CD4-positive, alpha-beta T cell (primary cell): ENCODE measurements around the gene INPP4A. TPM values are rescaled to one million over a fixed set of nuclear protein-coding genes. Genes with fewer than 3 reads are reported as not detected.
A peak's percentile ranks its signal among the peaks of the same experiment; 100 is the strongest.

Experiments
- ATAC-seq: fragments of 200-7000 bp; cut with Tn5 transposase; one replicate; pipeline ENCODE4 v1.10.0; 2022; ENCODE audit warnings: mild to moderate bottlenecking; ENCODE audit not compliant: poor library complexity
- CTCF ChIA-PET: fragments of 350-600 bp; sonication (Branson Sonifier 250); formaldehyde crosslinking; loops from one replicate; lab custom pipeline; 2021; ENCODE audit warnings: antibody characterized with exemption, inconsistent platforms; lab: Charles Lee
- POLR2A ChIA-PET: fragments of 350-600 bp; sonication (Branson Sonifier 250); formaldehyde crosslinking; loops from one replicate; lab custom pipeline; 2021; ENCODE audit warnings: antibody characterized with exemption, inconsistent platforms; lab: Charles Lee
- DNase-seq, 14 experiments: peaks; one replicate each; pipeline ENCODE4 v3.0.0-alpha.2; 2013 to 2020; ENCODE audit warnings: mixed read lengths in 2 of 14
- H3K27ac ChIP-seq, 2 donors: one replicate each; pipeline versions ENCODE4 v1.5.1 to v1.7.0; 2013; ENCODE audit warnings: low read length in 2 of 2, low read depth in 1 of 2, mild to moderate bottlenecking in 1 of 2
- H3K27me3 ChIP-seq, 2 experiments: 1 replicate in 1 of 2; 2 replicates in 1 of 2; pipeline versions ENCODE4 v1.6.1 to v1.7.0; 2013; ENCODE audit warnings: low read length in 2 of 2, control low read depth in 1 of 2, mild to moderate bottlenecking in 1 of 2, moderate library complexity in 1 of 2; ENCODE audit not compliant: insufficient read depth in 2 of 2, control insufficient read depth in 1 of 2
- H3K36me3 ChIP-seq: one replicate; pipeline ENCODE4 v1.6.1; 2013; ENCODE audit warnings: low read length, control low read depth; ENCODE audit not compliant: insufficient read depth
- H3K4me1 ChIP-seq: one replicate; pipeline ENCODE4 v1.6.1; 2013; ENCODE audit warnings: low read length, control low read depth; ENCODE audit not compliant: insufficient read depth
- H3K4me3 ChIP-seq: one replicate; pipeline ENCODE4 v1.5.1; 2013; ENCODE audit warnings: mild to moderate bottlenecking, low read length, moderate library complexity
- H3K9me3 ChIP-seq, 2 experiments: 1 replicate in 1 of 2; 2 replicates in 1 of 2; pipeline versions ENCODE4 v1.6.1 to v1.7.0; 2013; ENCODE audit warnings: low read length in 2 of 2, mild to moderate bottlenecking in 2 of 2, control low read depth in 1 of 2, moderate library complexity in 1 of 2; ENCODE audit not compliant: control insufficient read depth in 1 of 2, insufficient read depth in 1 of 2
- H3K27ac Mint-ChIP-seq: one replicate; pipeline ENCODE4 v1.8.0; 2020; ENCODE audit warnings: mixed read lengths
- H3K27me3 Mint-ChIP-seq: one replicate; pipeline ENCODE4 v1.8.0; 2021; ENCODE audit warnings: mixed read lengths
- H3K36me3 Mint-ChIP-seq: one replicate; pipeline ENCODE4 v1.8.0; 2021; ENCODE audit warnings: low read depth, mixed read lengths
- H3K4me1 Mint-ChIP-seq: one replicate; pipeline ENCODE4 v1.8.0; 2021; ENCODE audit warnings: low read depth, mixed read lengths
- H3K4me3 Mint-ChIP-seq: one replicate; pipeline ENCODE4 v1.8.0; 2020; ENCODE audit warnings: mild to moderate bottlenecking, mixed read lengths
- H3K9me3 Mint-ChIP-seq: one replicate; pipeline ENCODE4 v1.8.0; 2020; ENCODE audit warnings: mixed read lengths
- intact Hi-C, 2 experiments: fragments of 100-400 bp; cut with DNase I in 1 of 2; cut with micrococcal nuclease in 1 of 2; formaldehyde crosslinking; loops; one replicate each; pipeline versions ENCODE4 v1.15.1 to v1.9.0; 2023 to 2025; cut with DNase I, micrococcal nuclease
- total RNA-seq, 174 experiments: library from RNA in 2 of 174; stranded (reverse) in 2 of 174; gene quantifications; one replicate each; pipeline ENCODE4 v1.2.3 and lab custom pipeline; 2021 to 2026
- TF ChIP-seq, protein P1 (sequence below): fragments of 200-600 bp; IDR thresholded peaks from one replicate; pipeline ENCODE4 v1.8.0; 2022; ENCODE audit warnings: antibody characterized with exemption, mild to moderate bottlenecking

The INPP4A gene
- total RNA-seq, 2 experiments from 2014 or later = 86.4 to 89.2 TPM

DNA sequence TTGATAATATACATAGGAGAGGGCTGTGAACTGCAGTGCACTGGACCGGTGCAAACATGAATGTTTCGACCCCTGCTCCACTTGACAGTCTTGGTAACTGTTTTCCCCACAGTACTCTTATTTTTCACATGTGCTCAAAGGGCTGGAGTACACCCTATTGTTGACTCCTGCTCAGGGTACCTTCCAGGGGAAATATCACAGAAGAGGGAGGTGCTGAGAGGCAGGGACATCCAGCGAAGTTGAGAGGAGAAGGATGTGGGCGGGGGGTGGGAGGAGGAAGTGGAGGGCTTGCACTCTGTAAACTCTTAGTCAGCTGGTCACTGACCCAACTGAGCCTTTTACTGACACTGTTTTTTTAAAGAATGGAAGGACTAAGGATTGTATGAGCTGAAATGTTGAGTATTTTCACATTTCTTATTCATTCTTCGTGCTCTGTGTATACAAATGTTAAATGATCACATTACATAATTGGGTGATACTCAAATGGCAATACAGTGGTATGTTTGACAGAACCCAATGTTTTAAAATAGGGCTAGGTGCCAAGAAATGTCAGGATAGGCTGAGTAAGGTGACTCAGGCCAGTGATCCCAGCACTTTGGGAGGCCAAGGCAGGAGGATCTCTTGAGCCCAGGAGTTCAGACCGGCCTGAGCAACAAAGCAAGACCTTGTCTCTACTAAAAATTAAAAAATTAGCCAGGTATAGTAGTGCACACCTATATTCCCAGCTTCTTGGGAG, 10.0 kb downstream of the INPP4A start:
- peak; percentile 48 for ATAC-seq
- Histone ChIP-seq H3K9me3 (no peaks in the 10 kb centered on the region), H3K27me3 (no peaks in the 10 kb centered on the region), H3K4me1 (peaks cover 97% of the 10 kb centered on the region), H3K27ac (peak overlapping the region; percentile 63 to 76), H3K36me3 (peaks cover 29% of the 10 kb centered on the region), H3K4me3 (peak overlapping the region; percentile 0)
- peak overlapping the region; percentile 71 for H3K4me3 Mint-ChIP-seq
- CTCF ChIA-PET = interaction anchor here (0.8 to 2.4 kb wide), 2 partner anchors 33 to 42 kb away, joined by 3 to 5 read pairs; no protein-coding TSS in a partner anchor
- POLR2A ChIA-PET = interaction anchor here (1.5 to 13.0 kb wide), 2 partner anchors 10 to 15 kb away, joined by 6 to 213 read pairs; no protein-coding TSS in a partner anchor
- H3K36me3 Mint-ChIP-seq = peaks cover 32% of the 10 kb centered on the region
- no peaks in the 10 kb centered on the region for H3K27me3 Mint-ChIP-seq
- H3K4me1 Mint-ChIP-seq = peaks cover 99% of the 10 kb centered on the region
- DNase-seq = peak in 4 of 14 experiments; percentile 50 to 78 (median 75)
- TF ChIP-seq, protein P1, sequence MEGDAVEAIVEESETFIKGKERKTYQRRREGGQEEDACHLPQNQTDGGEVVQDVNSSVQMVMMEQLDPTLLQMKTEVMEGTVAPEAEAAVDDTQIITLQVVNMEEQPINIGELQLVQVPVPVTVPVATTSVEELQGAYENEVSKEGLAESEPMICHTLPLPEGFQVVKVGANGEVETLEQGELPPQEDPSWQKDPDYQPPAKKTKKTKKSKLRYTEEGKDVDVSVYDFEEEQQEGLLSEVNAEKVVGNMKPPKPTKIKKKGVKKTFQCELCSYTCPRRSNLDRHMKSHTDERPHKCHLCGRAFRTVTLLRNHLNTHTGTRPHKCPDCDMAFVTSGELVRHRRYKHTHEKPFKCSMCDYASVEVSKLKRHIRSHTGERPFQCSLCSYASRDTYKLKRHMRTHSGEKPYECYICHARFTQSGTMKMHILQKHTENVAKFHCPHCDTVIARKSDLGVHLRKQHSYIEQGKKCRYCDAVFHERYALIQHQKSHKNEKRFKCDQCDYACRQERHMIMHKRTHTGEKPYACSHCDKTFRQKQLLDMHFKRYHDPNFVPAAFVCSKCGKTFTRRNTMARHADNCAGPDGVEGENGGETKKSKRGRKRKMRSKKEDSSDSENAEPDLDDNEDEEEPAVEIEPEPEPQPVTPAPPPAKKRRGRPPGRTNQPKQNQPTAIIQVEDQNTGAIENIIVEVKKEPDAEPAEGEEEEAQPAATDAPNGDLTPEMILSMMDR = no peak
- intact Hi-C loops = no loop called here
- peak overlapping the region; percentile 90 for H3K27ac Mint-ChIP-seq
- H3K9me3 Mint-ChIP-seq = no peaks in the 10 kb centered on the region

DNA sequence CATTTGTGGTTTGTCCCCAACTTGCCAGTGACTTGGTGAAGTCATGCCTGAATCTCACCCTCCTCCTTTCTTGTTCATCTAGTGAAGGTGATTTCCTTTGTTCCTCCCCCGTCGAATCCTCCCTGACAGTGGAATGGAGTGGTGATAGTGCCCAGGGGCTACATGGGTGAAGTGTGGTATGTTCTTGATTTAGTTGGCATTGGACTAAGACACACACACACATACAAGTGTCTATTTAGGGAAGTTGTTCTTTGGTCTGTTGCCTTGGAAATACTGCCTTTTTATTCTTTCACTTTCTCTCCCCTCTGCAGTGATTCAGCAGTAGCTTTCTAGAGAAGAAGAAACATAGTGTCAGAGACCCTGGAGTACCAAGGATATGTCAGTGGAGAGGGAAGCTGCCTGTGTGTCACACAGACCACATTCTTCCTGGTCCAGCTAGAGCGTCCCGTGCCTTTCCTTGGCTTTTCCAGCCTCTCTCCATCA, 10.9 kb downstream of the INPP4A start:
- CTCF ChIA-PET = interaction anchor here (0.9 to 2.4 kb wide), 5 partner anchors 9 to 43 kb away, joined by 3 to 5 read pairs (median 4); no protein-coding TSS in a partner anchor

DNA sequence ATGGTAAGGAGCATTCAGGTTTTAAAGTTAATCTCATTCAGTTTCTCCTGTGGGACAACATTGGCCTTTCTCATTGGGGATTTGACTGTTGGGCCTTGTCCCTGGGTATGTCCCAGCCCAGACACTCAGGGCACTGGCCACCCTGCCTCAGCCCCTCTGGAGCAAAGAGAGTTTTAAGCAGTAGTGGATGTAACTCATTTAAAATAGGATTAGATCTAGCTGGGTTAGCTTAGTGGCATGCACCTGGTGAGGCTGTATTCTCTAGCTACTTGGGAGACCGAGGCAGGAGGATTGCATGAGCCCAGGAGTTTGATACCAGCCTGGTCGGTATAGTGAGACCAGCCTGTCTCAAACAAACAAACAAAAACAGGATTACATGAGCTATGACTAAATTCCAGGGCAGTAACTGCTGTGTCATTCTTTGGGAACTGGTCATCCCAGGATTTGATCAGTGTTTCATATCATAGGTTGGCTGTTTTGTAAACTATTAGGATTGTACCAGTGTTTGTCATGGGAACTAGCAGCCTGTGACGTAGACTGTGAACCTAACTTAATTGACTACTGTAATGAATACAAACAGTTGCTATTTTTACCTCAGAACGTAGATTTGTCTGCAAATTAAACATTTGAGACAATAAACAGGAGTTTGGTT, 12.5 kb downstream of the INPP4A start:
- Mint-ChIP-seq H3K4me1 (peaks cover 98% of the 10 kb centered on the region), H3K36me3 (peaks cover 33% of the 10 kb centered on the region), H3K27ac (peak overlapping the region; percentile 90), H3K27me3 (no peaks in the 10 kb centered on the region), H3K9me3 (no peaks in the 10 kb centered on the region), H3K4me3 (no peak overlapping the region)
- no peak for DNase-seq
- intact Hi-C loops = no loop called here
- H3K4me1 ChIP-seq = peaks cover 99% of the 10 kb centered on the region
- H3K27ac ChIP-seq = peak overlapping the region in 1 of 2 donors; percentile 52
- TF ChIP-seq, protein P1 = no peak
- H3K36me3 ChIP-seq = peaks cover 29% of the 10 kb centered on the region
- CTCF ChIA-PET = no interaction called here
- H3K4me3 ChIP-seq = no peak overlapping the region
- no peak for ATAC-seq
- no peaks in the 10 kb centered on the region for H3K9me3 ChIP-seq
- H3K27me3 ChIP-seq = no peaks in the 10 kb centered on the region
- POLR2A ChIA-PET = interaction anchor here (0.6 to 13.0 kb wide), 4 partner anchors 8 to 152 kb away, joined by 3 to 213 read pairs (median 4); no protein-coding TSS in a partner anchor

More for the DNA sequence above, 10.9 kb downstream of the INPP4A start:
- Mint-ChIP-seq H3K4me3 (peak overlapping the region; percentile 82), H3K9me3 (no peaks in the 10 kb centered on the region), H3K4me1 (peaks cover 99% of the 10 kb centered on the region), H3K27ac (peak overlapping the region; percentile 90), H3K36me3 (peaks cover 33% of the 10 kb centered on the region), H3K27me3 (no peaks in the 10 kb centered on the region)
- DNase-seq = peak in 5 of 14 experiments; percentile 36 to 79 (median 75)
- intact Hi-C loops = no loop called here
- Histone ChIP-seq H3K9me3 (no peaks in the 10 kb centered on the region), H3K27ac (peak overlapping the region; percentile 63 to 76), H3K4me3 (peak overlapping the region; percentile 4), H3K36me3 (peaks cover 29% of the 10 kb centered on the region), H3K4me1 (peaks cover 99% of the 10 kb centered on the region), H3K27me3 (no peaks in the 10 kb centered on the region)
- TF ChIP-seq, protein P1 = no peak
- POLR2A ChIA-PET = interaction anchor here (0.7 to 13.0 kb wide), 2 partner anchors 9 to 29 kb away, joined by 3 to 213 read pairs; no protein-coding TSS in a partner anchor
- ATAC-seq = peak; percentile 50
